Neuronal stem cell (in vitro differentiated cells): ENCODE results near the gene SMIM32. TPM values are rescaled to one million over a fixed set of nuclear protein-coding genes. Genes with fewer than 3 reads are reported as not detected.
A peak's percentile ranks its signal among the peaks of the same experiment; 100 is the strongest.

ENCODE experiments used
- DNase-seq: peaks from one replicate; pipeline ENCODE4 v3.0.0-alpha.2; 2013; ENCODE audit warnings: low spot score
- H2AFZ ChIP-seq: one replicate; pipeline ENCODE4 v1.6.1; 2013; ENCODE audit warnings: mild to moderate bottlenecking, low read length, inconsistent platforms
- H2AK5ac ChIP-seq: 2 replicates; pipeline ENCODE4 v1.6.1; 2013; ENCODE audit warnings: low read depth, mild to moderate bottlenecking, inconsistent platforms, low read length, moderate library complexity, mixed read lengths
- H2BK120ac ChIP-seq: 2 replicates; pipeline ENCODE4 v1.6.1; 2013; ENCODE audit warnings: low read depth, mild to moderate bottlenecking, inconsistent platforms, low read length, moderate library complexity, mixed read lengths
- H2BK12ac ChIP-seq: one replicate; pipeline ENCODE4 v1.6.1; 2013; ENCODE audit warnings: low read length, inconsistent platforms
- H2BK15ac ChIP-seq: 2 replicates; pipeline ENCODE4 v1.6.1; 2013; ENCODE audit warnings: mild to moderate bottlenecking, low read length, inconsistent platforms, mixed read lengths
- H2BK5ac ChIP-seq: one replicate; pipeline ENCODE4 v1.6.1; 2013; ENCODE audit warnings: inconsistent platforms, mild to moderate bottlenecking, low read length, moderate library complexity
- H3K14ac ChIP-seq: one replicate; pipeline ENCODE4 v1.6.1; 2013; ENCODE audit warnings: low read length, inconsistent platforms
- H3K18ac ChIP-seq: 2 replicates; pipeline ENCODE4 v1.6.1; 2013; ENCODE audit warnings: low read length, inconsistent platforms
- H3K23ac ChIP-seq: 2 replicates; pipeline ENCODE4 v1.6.1; 2013; ENCODE audit warnings: low read depth, mild to moderate bottlenecking, mixed read lengths, low read length, inconsistent platforms; ENCODE audit not compliant: poor library complexity
- H3K27ac ChIP-seq: replicated peaks from 3 replicates; pipeline ENCODE4 v1.5.1; 2013; ENCODE audit warnings: low read length, inconsistent platforms
- H3K27me3 ChIP-seq, 3 experiments: 2 replicates each; pipeline ENCODE4 v1.6.1; 2013; ENCODE audit warnings: low read length in 3 of 3, mild to moderate bottlenecking in 2 of 3, inconsistent platforms in 1 of 3, low read depth in 1 of 3, mixed read lengths in 1 of 3, moderate library complexity in 1 of 3; ENCODE audit not compliant: control insufficient read depth in 3 of 3, insufficient read depth in 3 of 3
- H3K36me3 ChIP-seq, 2 donors: replicated peaks in 1 of 2; 2 replicates each; pipeline ENCODE4 v1.6.1; 2013; ENCODE audit warnings: low read length in 2 of 2; ENCODE audit not compliant: control insufficient read depth in 2 of 2, insufficient read depth in 2 of 2
- H3K4ac ChIP-seq: 2 replicates; pipeline ENCODE4 v1.6.1; 2013; ENCODE audit warnings: inconsistent platforms, mild to moderate bottlenecking, low read length, moderate library complexity
- H3K4me1 ChIP-seq, 2 donors: 1 replicate in 1 of 2; 2 replicates in 1 of 2; pipeline ENCODE4 v1.6.1; 2013; ENCODE audit warnings: low read length in 2 of 2, low read depth in 1 of 2; ENCODE audit not compliant: control insufficient read depth in 2 of 2, insufficient read depth in 1 of 2
- H3K4me2 ChIP-seq: one replicate; pipeline ENCODE4 v1.6.1; 2013; ENCODE audit warnings: mild to moderate bottlenecking, low read length, inconsistent platforms; ENCODE audit not compliant: insufficient read depth, poor library complexity, severe bottlenecking
- H3K4me3 ChIP-seq, 2 donors: 2 replicates each; pipeline ENCODE4 v1.5.1; 2013; ENCODE audit warnings: low read length in 2 of 2, mild to moderate bottlenecking in 2 of 2, inconsistent platforms in 1 of 2, moderate library complexity in 1 of 2
- H3K79me1 ChIP-seq: one replicate; pipeline ENCODE4 v1.6.1; 2013; ENCODE audit warnings: low read depth, mild to moderate bottlenecking, inconsistent platforms, low read length, moderate library complexity
- H3K9ac ChIP-seq: one replicate; pipeline ENCODE4 v1.6.1; 2013; ENCODE audit warnings: mild to moderate bottlenecking, low read depth, low read length, inconsistent platforms; ENCODE audit not compliant: poor library complexity
- H3K9me3 ChIP-seq, 2 donors: replicated peaks in 1 of 2; 2 replicates each; pipeline versions ENCODE3 to v1.6.1; 2013; ENCODE audit warnings: low read length in 2 of 2, mild to moderate bottlenecking in 2 of 2, inconsistent platforms in 1 of 2, low read depth in 1 of 2, mixed read lengths in 1 of 2, moderate library complexity in 1 of 2; ENCODE audit not compliant: control insufficient read depth in 2 of 2, insufficient read depth in 1 of 2
- H4K8ac ChIP-seq: one replicate; pipeline ENCODE4 v1.6.1; 2013; ENCODE audit warnings: low read depth, mild to moderate bottlenecking, inconsistent platforms, low read length, moderate library complexity
- H4K91ac ChIP-seq: one replicate; pipeline ENCODE4 v1.6.1; 2013; ENCODE audit warnings: low read length, low read depth, mild to moderate bottlenecking, inconsistent platforms; ENCODE audit not compliant: poor library complexity
- WGBS, 2 donors: extraction: QIAGEN DNeasy Blood & Tissue Kit; methylation state at CpG; one replicate each; pipeline ENCODE4 v1.1.7; 2013; ENCODE audit warnings: missing lambda C conversion rate in 2 of 2, mixed read lengths in 1 of 2; ENCODE audit not compliant: insufficient read length in 2 of 2, insufficient replicate concordance in 1 of 2; ENCODE audit errors: extremely low coverage in 2 of 2; 5-methylcytosine and 5-hydroxymethylcytosine counted together
- polyA plus RNA-seq, 2 experiments: library from polyadenylated mRNA; stranded (reverse); fragments of 200-250 nt; gene quantifications; one replicate each; pipeline ENCODE4 v1.2.3, GENCODE V29; 2013

The SMIM32 gene
- not detected for polyA plus RNA-seq (2013, experiment 1 of 2)
- 0.07 TPM for polyA plus RNA-seq (2013, experiment 2 of 2)

- H3K18ac ChIP-seq: peak within 1 kb of the TSS; percentile 60
- H2BK120ac ChIP-seq: no peak within 1 kb of the TSS
- H3K27ac ChIP-seq: no peak within 1 kb of the TSS
- DNase-seq: peak; percentile 51
- H3K4ac ChIP-seq: no peak within 1 kb of the TSS
- H2AK5ac ChIP-seq: peak within 1 kb of the TSS; percentile 34
- H2BK12ac ChIP-seq: no peak within 1 kb of the TSS
- peaks cover 3 to 16% of the 10 kb centered on the region in 2 donors for H3K36me3 ChIP-seq
- H4K91ac ChIP-seq: no peak within 1 kb of the TSS
- no peak within 1 kb of the TSS for H2BK5ac ChIP-seq
- peak within 1 kb of the TSS; percentile 52 to 83 for H3K4me3 ChIP-seq
- WGBS, 2 donors: no CpG with 5 or more reads among the region's 81 CpGs
- H3K27me3 ChIP-seq: peaks cover 9 to 57% (median 45%) of the 10 kb centered on the region in 3 experiments
- H3K4me2 ChIP-seq: peak within 1 kb of the TSS; percentile 99
- peak within 1 kb of the TSS; percentile 56 for H3K9ac ChIP-seq
- no peak within 1 kb of the TSS for H2BK15ac ChIP-seq
- H4K8ac ChIP-seq: no peak within 1 kb of the TSS
- peaks cover 9 to 19% of the 10 kb centered on the region in 2 donors for H3K4me1 ChIP-seq
- peak within 1 kb of the TSS; percentile 97 for H2AFZ ChIP-seq
- no peaks in the 10 kb centered on the region for H3K79me1 ChIP-seq
- peak within 1 kb of the TSS; percentile 66 for H3K23ac ChIP-seq
- H3K9me3 ChIP-seq: no peaks in the 10 kb centered on the region
- H3K14ac ChIP-seq: no peak within 1 kb of the TSS
Observed at GRCh38 chr5:136192526-136193321, at the start of gene SMIM32. Gene SMIM32 (minus strand): TSS chr5:136193162. CDS start chr5:136192524, 638 bp downstream.

- Histone ChIP-seq H3K4me1 (peaks cover 0 to 1% of the 10 kb centered on the region in 2 donors), H3K36me3 (no peaks in the 10 kb centered on the region), H2BK5ac (no peak overlapping the region), H3K14ac (no peak overlapping the region), H2BK15ac (no peak overlapping the region), H2AK5ac (no peak overlapping the region), H4K8ac (no peak overlapping the region), H4K91ac (no peak overlapping the region), H2BK12ac (no peak overlapping the region), H3K27ac (no peak overlapping the region), H3K9ac (no peak overlapping the region), H2AFZ (no peak overlapping the region), H2BK120ac (no peak overlapping the region), H3K27me3 (no peaks in the 10 kb centered on the region), H3K18ac (no peak overlapping the region), H3K4me3 (no peak overlapping the region), H3K79me1 (no peaks in the 10 kb centered on the region), H3K23ac (no peak overlapping the region), H3K9me3 (no peaks in the 10 kb centered on the region), H3K4ac (no peak overlapping the region), H3K4me2 (no peak overlapping the region)
- DNase-seq: no peak
- WGBS, 2 donors: no CpG with 5 or more reads among the region's 2 CpGs
Observed at GRCh38 chr5:136242611-136243010, 49.6 kb upstream of the SMIM32 start.

- Histone ChIP-seq H3K23ac (no peak overlapping the region), H3K4me1 (peaks cover 0 to 1% of the 10 kb centered on the region in 2 donors), H4K8ac (no peak overlapping the region), H3K14ac (no peak overlapping the region), H2BK12ac (no peak overlapping the region), H2BK120ac (no peak overlapping the region), H3K9me3 (no peaks in the 10 kb centered on the region), H4K91ac (no peak overlapping the region), H3K36me3 (no peaks in the 10 kb centered on the region), H3K27me3 (no peaks in the 10 kb centered on the region), H3K9ac (no peak overlapping the region), H2BK15ac (no peak overlapping the region), H3K27ac (no peak overlapping the region), H3K4me3 (no peak overlapping the region), H3K4me2 (no peak overlapping the region), H2AK5ac (no peak overlapping the region), H3K4ac (no peak overlapping the region), H3K18ac (no peak overlapping the region), H2BK5ac (no peak overlapping the region), H2AFZ (no peak overlapping the region), H3K79me1 (no peaks in the 10 kb centered on the region)
- no peak for DNase-seq
- WGBS, 2 donors: no CpG with 5 or more reads among the region's 1 CpG
Observed at GRCh38 chr5:136242136-136242535, 49.2 kb upstream of the SMIM32 start.

- H2BK5ac ChIP-seq: no peak overlapping the region
- H3K4me2 ChIP-seq: no peak overlapping the region
- peaks cover 0 to 3% of the 10 kb centered on the region in 2 donors for H3K4me1 ChIP-seq
- DNase-seq: no peak
- H3K36me3 ChIP-seq: no peaks in the 10 kb centered on the region
- H3K4ac ChIP-seq: no peak overlapping the region
- H4K8ac ChIP-seq: no peak overlapping the region
- H3K18ac ChIP-seq: no peak overlapping the region
- no peak overlapping the region for H2AK5ac ChIP-seq
- no peak overlapping the region for H3K14ac ChIP-seq
- no peaks in the 10 kb centered on the region for H3K27me3 ChIP-seq
- no peak overlapping the region for H3K9ac ChIP-seq
- no peaks in the 10 kb centered on the region for H3K79me1 ChIP-seq
- no CpG with 5 or more reads among the region's 4 CpGs for WGBS, 2 donors
- H3K27ac ChIP-seq: no peak overlapping the region
- H2BK12ac ChIP-seq: no peak overlapping the region
- no peak overlapping the region for H3K23ac ChIP-seq
- no peak overlapping the region for H2BK15ac ChIP-seq
- no peak overlapping the region for H2BK120ac ChIP-seq
- H4K91ac ChIP-seq: no peak overlapping the region
- no peak overlapping the region for H2AFZ ChIP-seq
- no peak overlapping the region for H3K4me3 ChIP-seq
- H3K9me3 ChIP-seq: no peaks in the 10 kb centered on the region
Observed at GRCh38 chr5:136240894-136241293, 47.9 kb upstream of the SMIM32 start.
